ENCODE measurements around the gene ANTKMT.

- TF ChIP-seq CTCF (IDR thresholded peaks at IDR 0.05) (no peak), TCF7L2 (IDR thresholded peaks at IDR 0.05; ENCODE audit: low read depth, low read length) (no peak), REST (IDR thresholded peaks at IDR 0.05; ENCODE audit: insufficient read depth in 1 of 2, low read depth in 2 of 2, low read length in 1 of 2) (no peak)
Observed at GRCh38 chr16:694187-694862, 26.6 kb upstream of the ANTKMT start.

Data from Panc1 (cell line).